Measurements from ENCODE around the gene UBE2J2. TPM values are rescaled to one million over a fixed set of nuclear protein-coding genes. Genes with fewer than 3 reads are reported as not detected.

The UBE2J2 gene
- polyA plus RNA-seq, 1 of the 3 experiments (the other 2 are of a cell fraction), result 47.5 TPM

- DNase-seq, result no peak
- H4K20me1 ChIP-seq (ENCODE audit: insufficient read depth), result 0 out of 2 replicates have a peak, but pooled peaks cover 11% of the 10 kb centered on the region
- no peaks in the 10 kb centered on the region for H3K79me2 ChIP-seq (ENCODE audit: insufficient read depth)
- POLR2A ChIA-PET, result no interaction called here
- peaks cover 0 to 46% of the 10 kb centered on the region in 2 experiments for H3K36me3 ChIP-seq (replicated peaks in 1 of 2; ENCODE audit: control insufficient read depth in 1 of 2, insufficient read depth in 2 of 2, low read length in 1 of 2)
- H3K4me1 ChIP-seq (ENCODE audit: control insufficient read depth in 1 of 2, insufficient read depth in 2 of 2, low read depth in 1 of 2, low read length in 1 of 2), result no peaks in the 10 kb centered on the region; a peak in 1 of 4 replicates
- no peak overlapping the region for H3K4me3 ChIP-seq (ENCODE audit: low read depth in 2 of 2, low read length in 1 of 2)
- no peaks in the 10 kb centered on the region for H3K27me3 ChIP-seq (ENCODE audit: insufficient read depth)
- no peak overlapping the region for H2AFZ ChIP-seq (ENCODE audit: low read depth)
- CTCF ChIA-PET, result interaction anchor here (1.0 to 2.0 kb wide), 4 partner anchors 9 to 223 kb away, joined by 3 to 11 read pairs (median 4); partner anchors contain the start of gene C1QTNF12
- no peaks in the 10 kb centered on the region for H3K9me3 ChIP-seq
- TF ChIP-seq POLR2AphosphoS5 (IDR thresholded peaks at IDR 0.05; ENCODE audit: low read depth, low read length) (no peak), FOSL2 (IDR thresholded peaks at IDR 0.05; ENCODE audit: borderline replicate concordance, low read depth) (no peak), MEF2A (IDR thresholded peaks at IDR 0.05; ENCODE audit: borderline replicate concordance, low read depth) (no peak), PBX3 (IDR thresholded peaks at IDR 0.05) (no peak), FOXJ3 (CRISPR knock-in tag; IDR thresholded peaks at IDR 0.05) (no peak)
- no peaks in the 10 kb centered on the region for H3F3A ChIP-seq (replicated peaks; ENCODE audit: insufficient read depth)
- no peak overlapping the region for H3K27ac ChIP-seq (ENCODE audit: low read depth in 2 of 2, low read length in 1 of 2)
- WGBS (ENCODE audit: low lambda C conversion rate), result 95% methylated on average over 13 of the region's 26 CpGs
- H3K4me2 ChIP-seq, result no peak overlapping the region
- H3K9me2 ChIP-seq, result no peaks in the 10 kb centered on the region
- no peak overlapping the region for H3K9ac ChIP-seq
Measured at GRCh38 chr1:1255078-1255477, 18.6 kb downstream of the UBE2J2 start.

DNA sequence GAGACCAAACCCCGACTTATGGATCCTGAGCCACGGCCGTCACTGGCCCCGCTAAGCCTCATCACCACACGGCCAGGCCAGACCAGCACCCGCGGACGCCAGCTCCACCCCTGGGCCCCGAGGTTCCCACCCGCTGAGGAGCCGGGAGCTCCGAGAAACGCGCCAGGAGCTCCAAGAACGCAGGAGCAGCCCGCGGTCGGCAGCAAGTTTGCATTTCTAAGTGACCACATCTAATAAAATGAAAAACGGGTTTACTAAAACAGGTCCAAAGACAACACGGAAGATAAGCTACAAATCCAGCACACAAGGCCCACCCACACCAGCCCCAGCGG lies 19.0 kb downstream of the UBE2J2 start:
- H3K4me1 ChIP-seq (ENCODE audit: control insufficient read depth in 1 of 2, insufficient read depth in 2 of 2, low read depth in 1 of 2, low read length in 1 of 2), result no peaks in the 10 kb centered on the region; a peak in 1 of 4 replicates
- peaks cover 0 to 42% of the 10 kb centered on the region in 2 experiments for H3K36me3 ChIP-seq (replicated peaks in 1 of 2; ENCODE audit: control insufficient read depth in 1 of 2, insufficient read depth in 2 of 2, low read length in 1 of 2)
- no peaks in the 10 kb centered on the region for H3F3A ChIP-seq (replicated peaks; ENCODE audit: insufficient read depth)
- H3K9me2 ChIP-seq, result no peaks in the 10 kb centered on the region
- no peak for DNase-seq
- WGBS (ENCODE audit: low lambda C conversion rate), result 90% methylated on average over 18 of the region's 21 CpGs
- H3K4me2 ChIP-seq, result no peak overlapping the region
- H3K79me2 ChIP-seq (ENCODE audit: insufficient read depth), result no peaks in the 10 kb centered on the region
- no peak for TF ChIP-seq TCF12 (IDR thresholded peaks at IDR 0.05)
- TF ChIP-seq FOXM1 (IDR thresholded peaks at IDR 0.05; ENCODE audit: low read depth), result no peak
- TF ChIP-seq PBX3 (IDR thresholded peaks at IDR 0.05), result no peak
- TF ChIP-seq REST (IDR thresholded peaks at IDR 0.05; ENCODE audit: low read depth, low read length), result no peak
- TF ChIP-seq USF2 (IDR thresholded peaks at IDR 0.05; ENCODE audit: borderline replicate concordance, low read depth, low read length), result no peak
- no peak for TF ChIP-seq POLR2AphosphoS5 (IDR thresholded peaks at IDR 0.05; ENCODE audit: low read depth, low read length)
- no peak for TF ChIP-seq NRF1 (IDR thresholded peaks at IDR 0.05; ENCODE audit: low read depth, low read length)
- no peak for TF ChIP-seq GATA2 (CRISPR knock-in tag; IDR thresholded peaks at IDR 0.05)
- no peak overlapping the region for H3K9ac ChIP-seq
- no peak overlapping the region for H2AFZ ChIP-seq (ENCODE audit: low read depth)
- CTCF ChIA-PET, result interaction anchor here (1.0 to 2.0 kb wide), 4 partner anchors 8 to 222 kb away, joined by 3 to 11 read pairs (median 4); partner anchors contain the start of gene C1QTNF12
- H3K27me3 ChIP-seq (ENCODE audit: insufficient read depth), result no peaks in the 10 kb centered on the region
- H3K27ac ChIP-seq (ENCODE audit: low read depth in 2 of 2, low read length in 1 of 2), result no peak overlapping the region
- H4K20me1 ChIP-seq (ENCODE audit: insufficient read depth), result 0 out of 2 replicates have a peak, but pooled peaks cover 11% of the 10 kb centered on the region
- no peak overlapping the region for H3K4me3 ChIP-seq (ENCODE audit: low read depth in 2 of 2, low read length in 1 of 2)
- POLR2A ChIA-PET, result no interaction called here
- no peaks in the 10 kb centered on the region for H3K9me3 ChIP-seq

Measured in SK-N-SH (cell line).